Measurements from ENCODE around the gene MAEA.

The MAEA gene

DNA sequence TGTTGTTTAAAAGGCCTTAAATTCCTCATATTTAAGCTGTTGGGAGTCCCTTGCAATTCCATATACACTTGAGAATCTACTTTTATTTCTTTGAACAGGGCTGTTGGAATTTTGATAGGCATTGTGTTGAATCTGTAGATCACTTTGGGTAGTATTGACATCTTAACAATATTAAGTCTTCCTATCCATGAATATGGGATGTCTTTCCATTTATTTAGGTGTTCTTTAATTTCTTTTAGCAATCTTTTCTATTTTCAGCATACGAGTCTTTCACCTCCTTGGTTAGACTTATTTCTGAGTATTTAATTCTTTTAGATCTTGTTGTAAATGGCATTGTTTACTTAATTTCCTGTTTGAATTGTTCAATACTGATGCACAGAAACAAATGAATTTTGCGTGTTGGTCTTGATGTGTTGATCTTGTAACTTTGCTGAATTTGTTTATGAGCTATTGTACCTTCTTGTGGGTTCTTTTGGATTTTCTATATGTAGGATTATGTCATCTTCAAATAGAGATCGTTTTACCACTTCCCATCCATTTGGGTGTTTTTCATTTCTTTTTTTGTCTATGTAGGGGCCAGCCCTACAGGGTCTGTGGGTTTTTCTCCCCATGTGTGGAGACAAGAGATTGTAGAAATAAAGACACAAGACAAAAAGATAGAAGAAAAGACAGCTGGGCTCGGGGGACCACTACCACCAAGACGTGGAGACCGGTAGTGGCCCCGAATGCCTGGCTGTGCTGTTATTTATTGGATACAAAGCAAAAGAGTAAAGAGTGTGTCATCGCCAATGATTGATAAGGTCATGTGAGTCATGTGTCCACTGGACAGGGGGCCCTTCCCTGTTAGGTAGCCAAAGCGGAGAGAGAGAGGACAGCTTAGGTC is 22.6 kb upstream of the MAEA start:
- Histone ChIP-seq H3K9ac (ENCODE audit: low read depth, low read length) (no peak overlapping the region), H3K36me3 (ENCODE audit: insufficient read depth, low read depth, low read length) (no peaks in the 10 kb centered on the region), H3K4me3 (ENCODE audit: low read length) (no peak overlapping the region), H3K27me3 (ENCODE audit: insufficient read depth, low read length) (no peaks in the 10 kb centered on the region), H3K4me1 (ENCODE audit: insufficient read depth, low read length) (no peaks in the 10 kb centered on the region), H3K9me3 (ENCODE audit: insufficient read depth, low read depth, low read length) (peaks cover 16% of the 10 kb centered on the region; the same call in 1 of the 2 replicates), H3K27ac (ENCODE audit: low read length) (no peak overlapping the region)

DNA sequence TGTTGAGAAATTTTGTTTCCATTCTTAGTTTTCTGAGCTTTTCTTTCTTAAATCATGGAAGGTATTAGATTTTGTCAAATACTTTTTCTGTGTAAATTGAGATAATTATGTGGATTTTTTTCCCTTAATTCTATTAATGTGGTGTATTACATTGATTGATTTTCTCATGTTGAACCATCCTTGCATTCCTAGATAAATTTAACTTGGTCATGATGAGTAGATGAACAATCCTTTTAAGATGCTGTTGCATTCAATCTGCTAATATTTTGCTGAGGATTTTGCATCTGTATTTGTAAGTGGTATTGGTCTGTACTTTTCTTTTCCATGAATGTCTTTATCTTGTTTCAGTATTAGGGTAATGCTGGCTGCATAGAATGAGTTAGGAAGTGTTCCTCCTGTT is 20.5 kb upstream of the MAEA start:
- Histone ChIP-seq H3K36me3 (ENCODE audit: insufficient read depth, low read depth, low read length) (no peaks in the 10 kb centered on the region), H3K9ac (ENCODE audit: low read depth, low read length) (no peak overlapping the region), H3K9me3 (ENCODE audit: insufficient read depth, low read depth, low read length) (peaks cover 17% of the 10 kb centered on the region; the same call in 1 of the 2 replicates), H3K27ac (ENCODE audit: low read length) (no peak overlapping the region), H3K27me3 (ENCODE audit: insufficient read depth, low read length) (no peaks in the 10 kb centered on the region), H3K4me1 (ENCODE audit: insufficient read depth, low read length) (no peaks in the 10 kb centered on the region), H3K4me3 (ENCODE audit: low read length) (no peak overlapping the region)

DNA sequence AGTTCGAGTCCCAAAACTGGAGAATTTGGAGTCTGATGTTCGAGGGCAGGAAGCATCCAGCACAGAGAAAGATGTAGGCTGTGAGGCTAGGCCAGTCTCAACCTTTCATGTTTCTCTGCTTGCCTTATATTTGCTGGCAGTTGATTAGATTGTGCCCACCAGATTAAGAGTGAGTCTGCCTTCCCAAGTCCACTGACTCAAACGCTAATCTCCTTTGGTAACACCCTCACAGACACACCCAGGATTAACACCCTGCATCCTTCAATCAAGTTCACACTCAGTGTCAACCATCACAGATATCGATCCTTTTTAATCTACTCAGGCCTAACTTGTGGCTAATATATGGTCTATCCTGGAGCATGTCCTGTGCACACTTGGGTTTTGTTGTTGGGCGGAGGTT is 18.0 kb upstream of the MAEA start:
- H3K9me3 ChIP-seq (ENCODE audit: insufficient read depth, low read depth, low read length), result peaks cover 11% of the 10 kb centered on the region; the same call in 1 of the 2 replicates
- H3K4me3 ChIP-seq (ENCODE audit: low read length), result no peak overlapping the region
- H3K36me3 ChIP-seq (ENCODE audit: insufficient read depth, low read depth, low read length), result no peaks in the 10 kb centered on the region
- H3K27me3 ChIP-seq (ENCODE audit: insufficient read depth, low read length), result no peaks in the 10 kb centered on the region
- no peak overlapping the region for H3K9ac ChIP-seq (ENCODE audit: low read depth, low read length)
- no peaks in the 10 kb centered on the region for H3K4me1 ChIP-seq (ENCODE audit: insufficient read depth, low read length)
- H3K27ac ChIP-seq (ENCODE audit: low read length), result no peak overlapping the region

DNA sequence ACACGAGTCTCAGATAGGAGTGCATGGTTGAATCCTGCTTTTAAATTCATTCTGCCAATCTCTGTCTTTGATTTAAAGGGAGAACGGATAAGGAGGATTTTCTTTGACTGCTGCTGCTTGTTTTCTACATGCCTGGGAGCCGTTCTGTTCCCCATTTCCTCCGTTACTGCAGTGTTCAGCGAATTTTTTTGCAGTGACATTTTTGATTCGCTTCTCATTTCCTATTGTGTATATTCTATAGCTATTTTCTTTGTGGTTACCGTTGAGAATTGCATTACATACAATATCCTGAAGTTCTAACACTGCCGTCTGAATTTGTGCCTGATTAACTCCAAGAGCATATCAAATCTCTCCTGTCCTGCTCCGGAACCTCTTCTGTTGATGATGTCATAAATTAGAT is 14.8 kb upstream of the MAEA start:
- H3K9ac ChIP-seq (ENCODE audit: low read depth, low read length), result no peak overlapping the region
- no peaks in the 10 kb centered on the region for H3K4me1 ChIP-seq (ENCODE audit: insufficient read depth, low read length)

DNA sequence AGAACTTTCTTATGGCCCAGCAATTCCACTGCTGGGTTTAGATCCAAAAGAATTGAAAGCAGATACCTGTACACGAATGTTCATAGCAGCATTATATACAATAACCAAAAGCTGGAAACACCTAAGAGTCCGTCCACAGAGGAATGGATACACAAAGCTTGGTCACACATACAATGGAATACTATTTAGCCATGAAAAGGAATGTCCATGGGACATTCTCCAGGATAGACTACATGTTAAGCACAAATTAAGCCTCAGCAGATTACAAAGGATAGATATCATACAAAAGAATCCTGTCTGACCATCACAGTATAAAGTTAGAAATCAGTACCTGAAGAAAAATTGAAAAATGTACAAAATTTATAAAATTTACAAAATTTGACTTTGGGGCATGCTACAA is 12.7 kb upstream of the MAEA start:
- Histone ChIP-seq H3K27ac (ENCODE audit: low read length) (no peak overlapping the region), H3K4me1 (ENCODE audit: insufficient read depth, low read length) (no peaks in the 10 kb centered on the region), H3K27me3 (ENCODE audit: insufficient read depth, low read length) (no peaks in the 10 kb centered on the region; the same call in 1 of the 2 replicates), H3K9me3 (ENCODE audit: insufficient read depth, low read depth, low read length) (peaks cover 13% of the 10 kb centered on the region; the same call in 1 of the 2 replicates), H3K4me3 (ENCODE audit: low read length) (no peak overlapping the region), H3K36me3 (ENCODE audit: insufficient read depth, low read depth, low read length) (no peaks in the 10 kb centered on the region), H3K9ac (ENCODE audit: low read depth, low read length) (no peak overlapping the region)

More for the DNA sequence above, 14.8 kb upstream of the MAEA start:
- no peaks in the 10 kb centered on the region; the same call in 1 of the 2 replicates for H3K27me3 ChIP-seq (ENCODE audit: insufficient read depth, low read length)
- no peak overlapping the region for H3K4me3 ChIP-seq (ENCODE audit: low read length)
- peaks cover 13% of the 10 kb centered on the region; the same call in 1 of the 2 replicates for H3K9me3 ChIP-seq (ENCODE audit: insufficient read depth, low read depth, low read length)
- no peak overlapping the region for H3K27ac ChIP-seq (ENCODE audit: low read length)
- H3K36me3 ChIP-seq (ENCODE audit: insufficient read depth, low read depth, low read length), result no peaks in the 10 kb centered on the region

DNA sequence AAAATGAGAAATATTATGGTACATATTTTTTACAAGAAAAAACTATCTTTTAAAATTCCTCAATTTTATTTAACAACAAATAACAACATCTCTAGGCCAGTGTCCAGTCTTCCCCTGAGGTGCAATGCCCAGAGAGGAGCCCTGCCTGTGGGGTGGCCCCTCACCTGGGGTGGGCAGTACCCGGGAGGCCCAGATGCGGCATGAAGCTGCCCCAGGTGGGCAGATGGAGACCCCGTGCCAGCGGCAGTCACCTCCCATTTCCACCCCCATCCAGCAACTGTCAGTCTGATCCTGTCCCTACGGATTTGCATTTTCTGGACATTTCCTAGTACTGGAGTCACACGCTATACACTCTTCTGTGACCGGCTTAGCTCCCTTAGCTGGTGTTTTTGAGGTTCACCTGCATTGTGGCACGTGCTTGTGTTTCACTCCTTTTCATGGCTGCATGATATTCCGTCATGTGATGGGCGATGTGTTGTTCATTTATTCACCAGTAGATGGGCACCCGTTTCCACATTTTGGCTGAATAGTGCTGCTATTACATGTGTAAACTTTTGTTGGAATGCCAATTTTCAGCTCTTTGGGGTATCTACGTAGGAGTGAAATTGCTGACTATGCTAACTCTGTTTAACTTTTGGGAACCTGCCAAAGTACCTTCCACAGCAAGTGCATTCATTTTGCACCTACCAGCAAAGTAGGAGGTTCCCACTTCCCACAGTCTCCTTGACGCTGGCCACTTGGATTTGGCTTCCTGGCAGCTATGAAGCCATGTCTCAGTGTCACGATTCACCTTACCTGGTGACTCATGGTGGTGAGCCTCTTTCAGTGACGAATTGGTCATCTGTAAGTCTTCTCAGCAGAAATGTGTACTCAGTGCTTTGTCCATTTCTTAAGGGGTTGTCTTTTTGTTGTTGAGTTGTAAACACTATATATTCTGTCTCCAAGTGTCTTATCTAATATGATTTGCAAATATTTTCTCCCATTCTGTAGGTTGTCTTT is 11.7 kb upstream of the MAEA start:
- H3K36me3 ChIP-seq (ENCODE audit: insufficient read depth, low read depth, low read length), result no peaks in the 10 kb centered on the region
- no peaks in the 10 kb centered on the region for H3K4me1 ChIP-seq (ENCODE audit: insufficient read depth, low read length)

DNA sequence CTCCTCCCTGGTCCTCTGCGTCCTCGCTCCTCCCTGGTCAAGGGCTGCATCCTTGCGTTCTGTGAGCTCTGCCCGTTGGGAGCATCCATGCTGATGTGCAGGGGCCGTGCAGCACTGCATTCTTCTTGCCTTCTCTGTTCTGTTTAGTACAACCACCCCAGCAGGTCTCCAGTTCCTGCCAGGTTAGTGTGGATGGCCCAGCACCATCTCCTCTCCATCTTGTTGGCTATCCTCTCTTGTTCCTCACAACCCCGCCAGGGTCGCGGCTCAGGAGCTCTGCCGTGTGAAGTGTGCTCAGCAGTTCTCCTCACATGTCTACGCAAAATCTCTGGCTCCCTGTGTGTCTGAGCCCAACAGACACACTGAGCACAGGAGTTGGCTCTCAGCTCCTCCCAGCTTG is 10.4 kb upstream of the MAEA start:
- Histone ChIP-seq H3K9ac (ENCODE audit: low read depth, low read length) (no peak overlapping the region), H3K27ac (ENCODE audit: low read length) (no peak overlapping the region), H3K36me3 (ENCODE audit: insufficient read depth, low read depth, low read length) (no peaks in the 10 kb centered on the region), H3K9me3 (ENCODE audit: insufficient read depth, low read depth, low read length) (peaks cover 15% of the 10 kb centered on the region; the same call in 1 of the 2 replicates), H3K4me1 (ENCODE audit: insufficient read depth, low read length) (no peaks in the 10 kb centered on the region), H3K27me3 (ENCODE audit: insufficient read depth, low read length) (no peaks in the 10 kb centered on the region; the same call in 1 of the 2 replicates), H3K4me3 (ENCODE audit: low read length) (no peak overlapping the region)

More for the DNA sequence above, 11.7 kb upstream of the MAEA start:
- Histone ChIP-seq H3K27me3 (ENCODE audit: insufficient read depth, low read length) (no peaks in the 10 kb centered on the region; the same call in 1 of the 2 replicates), H3K9ac (ENCODE audit: low read depth, low read length) (no peak overlapping the region), H3K27ac (ENCODE audit: low read length) (no peak overlapping the region), H3K4me3 (ENCODE audit: low read length) (no peak overlapping the region), H3K9me3 (ENCODE audit: insufficient read depth, low read depth, low read length) (peaks cover 16% of the 10 kb centered on the region; the same call in 1 of the 2 replicates)

DNA sequence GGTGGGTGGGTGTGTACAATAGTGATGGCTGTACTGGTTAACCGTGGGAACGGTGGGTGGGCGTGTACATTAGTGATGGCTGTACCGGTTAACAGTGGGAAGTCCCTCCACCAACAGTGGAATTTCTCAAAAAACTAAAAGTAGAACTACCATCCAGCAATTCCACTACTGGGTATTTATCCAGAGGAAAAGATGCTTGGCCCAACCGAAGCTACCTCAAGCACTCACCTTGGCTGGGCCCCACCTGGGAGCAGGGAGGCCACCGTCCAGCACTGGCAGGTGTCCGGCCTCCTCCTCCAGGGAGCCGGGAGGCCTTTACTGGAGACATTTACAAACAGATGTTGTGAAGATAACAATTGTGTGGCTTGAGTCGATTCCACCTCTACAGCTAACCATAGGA is 6.0 kb upstream of the MAEA start:
- Histone ChIP-seq H3K4me3 (ENCODE audit: low read length) (no peak overlapping the region), H3K36me3 (ENCODE audit: insufficient read depth, low read depth, low read length) (no peaks in the 10 kb centered on the region), H3K27ac (ENCODE audit: low read length) (no peak overlapping the region), H3K9me3 (ENCODE audit: insufficient read depth, low read depth, low read length) (peaks cover 21% of the 10 kb centered on the region; the same call in 1 of the 2 replicates), H3K27me3 (ENCODE audit: insufficient read depth, low read length) (no peaks in the 10 kb centered on the region; the same call in 1 of the 2 replicates), H3K4me1 (ENCODE audit: insufficient read depth, low read length) (peaks cover under 1% of the 10 kb centered on the region; the same call in 1 of the 2 replicates), H3K9ac (ENCODE audit: low read depth, low read length) (no peak overlapping the region)

DNA sequence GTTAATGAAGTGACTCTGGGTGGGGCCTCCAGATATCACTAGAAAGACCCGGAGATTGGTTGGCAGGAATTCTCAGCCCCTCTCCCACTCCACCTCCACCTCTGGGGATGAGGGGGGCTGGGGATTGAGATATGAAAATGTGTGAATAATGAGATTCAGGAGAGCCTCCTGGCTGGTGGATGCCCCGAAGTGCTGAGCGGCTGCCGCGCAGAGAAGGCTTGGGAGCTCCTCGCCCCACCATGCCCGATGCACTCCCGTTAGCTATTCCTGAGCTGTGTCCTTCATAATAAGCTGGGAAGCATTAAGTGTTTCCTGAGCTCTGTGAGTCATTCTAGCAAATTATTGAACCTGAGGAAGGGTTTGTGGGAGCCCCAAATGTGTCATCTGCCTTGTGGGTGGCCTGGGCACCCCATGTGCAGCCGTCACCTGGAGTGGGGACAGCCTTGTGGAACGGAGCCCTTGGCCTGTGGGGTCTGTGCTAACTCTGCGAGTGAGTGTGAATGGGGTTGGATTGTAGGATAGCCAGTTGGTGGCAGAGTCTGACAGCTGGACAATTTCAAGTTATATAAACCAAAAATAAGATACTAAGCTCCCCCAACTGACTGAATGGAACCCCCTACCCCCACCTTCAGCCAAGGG is 4.4 kb upstream of the MAEA start:
- Histone ChIP-seq H3K9ac (ENCODE audit: low read depth, low read length) (no peak overlapping the region), H3K4me1 (ENCODE audit: insufficient read depth, low read length) (peaks cover 4% of the 10 kb centered on the region; the same call in 1 of the 2 replicates), H3K27me3 (ENCODE audit: insufficient read depth, low read length) (no peaks in the 10 kb centered on the region; the same call in 1 of the 2 replicates), H3K4me3 (ENCODE audit: low read length) (no peak overlapping the region), H3K36me3 (ENCODE audit: insufficient read depth, low read depth, low read length) (no peaks in the 10 kb centered on the region), H3K9me3 (ENCODE audit: insufficient read depth, low read depth, low read length) (peaks cover 21% of the 10 kb centered on the region; the same call in 1 of the 2 replicates), H3K27ac (ENCODE audit: low read length) (no peak overlapping the region)

DNA sequence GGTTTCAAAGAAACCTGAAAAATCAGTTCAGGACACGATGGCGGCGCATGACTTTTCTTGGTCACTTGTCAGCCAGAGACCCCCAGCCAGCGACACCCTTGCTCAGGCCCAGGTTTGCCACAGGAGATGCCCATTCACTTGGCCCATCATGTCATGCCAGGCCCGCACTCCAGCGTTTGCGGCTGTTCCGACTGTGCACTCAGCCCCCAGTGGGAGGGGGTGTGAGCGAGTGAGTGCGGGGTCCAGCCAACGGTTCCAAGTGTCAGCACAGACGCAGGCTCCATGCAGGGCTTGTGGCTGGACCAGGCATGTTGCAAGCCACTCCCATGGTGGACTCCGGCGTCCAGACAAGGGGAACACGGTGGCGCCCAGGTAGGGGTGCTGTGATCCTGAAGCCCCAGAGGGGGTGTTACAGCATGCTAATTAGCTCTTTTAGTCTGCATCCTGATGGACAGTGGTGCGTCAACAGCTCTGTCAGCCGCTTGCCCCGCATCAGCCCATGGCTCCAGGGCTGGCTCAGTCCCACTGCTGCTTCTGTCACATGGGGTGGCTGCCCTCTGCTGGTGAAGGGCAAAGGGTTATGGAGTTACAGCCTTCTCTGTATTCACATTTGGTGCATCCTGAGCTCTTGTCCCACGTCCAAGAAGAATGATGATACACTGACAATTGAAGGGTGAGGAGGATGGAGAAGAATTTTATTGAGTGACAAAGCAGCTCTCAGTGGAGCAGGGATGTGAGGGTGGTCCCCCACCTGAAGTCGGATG is 3.7 kb upstream of the MAEA start:
- peaks cover 6% of the 10 kb centered on the region; the same call in 1 of the 2 replicates for H3K4me1 ChIP-seq (ENCODE audit: insufficient read depth, low read length)
- peaks cover 21% of the 10 kb centered on the region; the same call in 1 of the 2 replicates for H3K9me3 ChIP-seq (ENCODE audit: insufficient read depth, low read depth, low read length)
- H3K36me3 ChIP-seq (ENCODE audit: insufficient read depth, low read depth, low read length), result no peaks in the 10 kb centered on the region
- no peaks in the 10 kb centered on the region for H3K27me3 ChIP-seq (ENCODE audit: insufficient read depth, low read length)
- H3K9ac ChIP-seq (ENCODE audit: low read depth, low read length), result no peak overlapping the region
- no peak overlapping the region for H3K4me3 ChIP-seq (ENCODE audit: low read length)
- no peak overlapping the region for H3K27ac ChIP-seq (ENCODE audit: low read length)

Measured in iPS-20b (cell line).